ENCODE measurements around the gene DNAJC8. TPM values are rescaled to one million over a fixed set of nuclear protein-coding genes. Genes with fewer than 3 reads are reported as not detected.

DNAJC8 gene
- total RNA-seq, 1 experiment from 2014 or later: 57.6 TPM

GRCh38 chr1:28175955-28176485 is 56.8 kb downstream of the DNAJC8 start:
- Mint-ChIP-seq H3K36me3 (ENCODE audit: insufficient read depth, unreplicated experiment) (no peaks in the 10 kb centered on the region), H3K4me1 (ENCODE audit: low read depth, unreplicated experiment) (peaks cover 8% of the 10 kb centered on the region), H3K9me3 (ENCODE audit: low read depth, unreplicated experiment) (no peaks in the 10 kb centered on the region), H3K27ac (ENCODE audit: unreplicated experiment) (no peak overlapping the region), H3K27me3 (ENCODE audit: unreplicated experiment) (no peaks in the 10 kb centered on the region), H3K4me3 (ENCODE audit: low read depth, unreplicated experiment) (no peak overlapping the region)
- intact Hi-C loops (cut with micrococcal nuclease; ENCODE audit: unreplicated experiment): no loop called here
- CTCF ChIA-PET: no interaction called here
- DNase-seq: no peak
- BruUV-seq (replicated peaks): no TSS peak
- TF ChIP-seq CTCF (IDR thresholded peaks at IDR 0.05; ENCODE audit: unreplicated experiment): no peak

DNA sequence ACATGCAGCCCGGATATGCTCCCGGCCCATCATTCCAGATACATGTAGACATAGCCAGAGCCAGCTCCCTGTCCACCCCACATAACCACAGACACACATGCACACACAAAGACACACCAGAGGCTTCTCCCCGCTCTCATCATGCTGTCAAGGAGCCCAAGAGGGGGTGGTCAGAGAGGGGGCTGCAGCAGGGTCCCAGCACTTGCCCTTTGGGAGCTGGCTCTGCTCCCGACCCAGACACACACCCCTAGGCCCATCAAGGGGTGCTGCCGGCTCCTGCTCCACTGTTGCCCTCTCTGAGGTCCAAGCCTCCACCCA is 58.9 kb downstream of the DNAJC8 start:
- CTCF ChIA-PET: no interaction called here
- H3K27me3 Mint-ChIP-seq (ENCODE audit: unreplicated experiment): no peaks in the 10 kb centered on the region
- no peaks in the 10 kb centered on the region for H3K36me3 Mint-ChIP-seq (ENCODE audit: insufficient read depth, unreplicated experiment)
- H3K4me1 Mint-ChIP-seq (ENCODE audit: low read depth, unreplicated experiment): no peaks in the 10 kb centered on the region
- no peaks in the 10 kb centered on the region for H3K9me3 Mint-ChIP-seq (ENCODE audit: low read depth, unreplicated experiment)
- no TSS peak for BruUV-seq (replicated peaks)
- H3K4me3 Mint-ChIP-seq (ENCODE audit: low read depth, unreplicated experiment): no peak overlapping the region
- DNase-seq: no peak
- H3K27ac Mint-ChIP-seq (ENCODE audit: unreplicated experiment): no peak overlapping the region
- intact Hi-C loops (cut with micrococcal nuclease; ENCODE audit: unreplicated experiment): no loop called here
- TF ChIP-seq CTCF (IDR thresholded peaks at IDR 0.05; ENCODE audit: unreplicated experiment): no peak

DNA sequence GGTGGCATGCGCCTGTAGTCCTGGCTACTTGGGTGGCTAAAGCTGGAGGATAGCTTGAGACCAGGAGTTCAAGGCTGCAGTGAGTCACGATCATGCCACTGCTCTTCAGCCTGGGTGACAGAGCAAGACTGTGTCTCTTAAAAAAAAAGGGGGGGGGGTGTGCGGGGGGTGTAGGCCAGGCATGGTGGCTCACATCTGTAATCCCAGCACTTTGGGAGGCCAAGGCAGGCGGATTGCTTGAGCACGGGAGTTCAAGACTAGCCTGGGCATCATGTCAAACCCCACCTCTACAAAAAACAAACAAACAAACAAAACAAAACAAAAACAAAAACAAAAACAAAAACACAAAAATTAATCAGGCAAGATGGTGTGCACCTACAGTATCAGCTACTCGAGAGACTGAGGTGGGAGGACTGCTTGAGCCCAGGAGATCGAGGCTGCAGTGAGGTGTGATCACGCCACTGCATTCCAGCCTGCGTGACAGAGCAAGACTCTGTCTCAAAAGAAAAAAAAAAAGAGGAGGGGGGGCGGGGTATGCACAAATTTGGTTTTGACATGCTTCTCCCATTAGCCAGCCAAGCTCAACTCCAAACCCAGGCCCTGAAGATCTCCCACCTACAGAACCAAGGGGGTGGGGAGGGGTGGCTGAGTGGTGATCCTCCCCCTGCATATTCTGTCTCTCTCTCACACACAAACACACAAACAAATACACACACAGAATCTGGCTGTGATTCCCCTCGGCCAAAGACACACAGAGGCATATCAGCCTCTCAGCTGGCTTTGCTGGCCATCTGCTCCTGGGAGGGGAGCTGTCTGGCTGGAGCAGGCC is 59.5 kb downstream of the DNAJC8 start:
- DNase-seq: no peak
- Mint-ChIP-seq H3K27me3 (ENCODE audit: unreplicated experiment) (no peaks in the 10 kb centered on the region), H3K9me3 (ENCODE audit: low read depth, unreplicated experiment) (no peaks in the 10 kb centered on the region), H3K36me3 (ENCODE audit: insufficient read depth, unreplicated experiment) (no peaks in the 10 kb centered on the region), H3K4me1 (ENCODE audit: low read depth, unreplicated experiment) (no peaks in the 10 kb centered on the region), H3K4me3 (ENCODE audit: low read depth, unreplicated experiment) (no peak overlapping the region), H3K27ac (ENCODE audit: unreplicated experiment) (no peak overlapping the region)
- CTCF ChIA-PET: no interaction called here
- no peak for TF ChIP-seq CTCF (IDR thresholded peaks at IDR 0.05; ENCODE audit: unreplicated experiment)
- intact Hi-C loops (cut with micrococcal nuclease; ENCODE audit: unreplicated experiment): no loop called here
- BruUV-seq (replicated peaks): no TSS peak

DNA sequence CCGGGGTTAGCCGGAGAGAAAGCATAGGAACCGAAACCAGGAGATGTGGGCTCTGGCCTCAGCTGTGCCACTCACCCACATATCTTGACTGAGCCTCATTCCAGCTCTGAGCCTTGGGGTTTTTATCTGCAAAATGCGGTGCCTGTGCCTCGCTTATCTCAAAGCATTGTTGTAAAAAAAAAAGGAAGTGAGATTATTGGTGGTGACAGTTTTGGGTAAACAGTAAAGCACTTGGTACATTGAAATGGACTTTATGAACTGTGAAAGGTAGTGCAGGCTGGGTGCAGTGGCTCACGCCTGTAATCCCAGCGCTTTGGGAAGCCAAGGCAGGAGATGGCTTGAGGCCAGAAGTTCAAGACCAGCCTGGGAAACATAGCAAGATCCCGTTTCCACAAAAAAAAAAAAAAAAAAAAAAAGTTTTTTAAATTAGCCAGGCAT is 60.1 kb downstream of the DNAJC8 start:
- no peak for DNase-seq
- no peak for TF ChIP-seq CTCF (IDR thresholded peaks at IDR 0.05; ENCODE audit: unreplicated experiment)
- H3K27me3 Mint-ChIP-seq (ENCODE audit: unreplicated experiment): no peaks in the 10 kb centered on the region
- H3K27ac Mint-ChIP-seq (ENCODE audit: unreplicated experiment): no peak overlapping the region
- BruUV-seq (replicated peaks): no TSS peak
- no peak overlapping the region for H3K4me3 Mint-ChIP-seq (ENCODE audit: low read depth, unreplicated experiment)
- no peaks in the 10 kb centered on the region for H3K36me3 Mint-ChIP-seq (ENCODE audit: insufficient read depth, unreplicated experiment)
- CTCF ChIA-PET: no interaction called here
- intact Hi-C loops (cut with micrococcal nuclease; ENCODE audit: unreplicated experiment): no loop called here
- H3K4me1 Mint-ChIP-seq (ENCODE audit: low read depth, unreplicated experiment): no peaks in the 10 kb centered on the region
- no peaks in the 10 kb centered on the region for H3K9me3 Mint-ChIP-seq (ENCODE audit: low read depth, unreplicated experiment)

Measured in Calu3 (cell line).